Breast epithelium (tissue), 4 donors: ENCODE results near the gene DGKI. TPM values are rescaled to one million over a fixed set of nuclear protein-coding genes. Genes with fewer than 3 reads are reported as not detected.

Experiments used
- DNase-seq, 2 donors: peaks; one replicate each; pipeline ENCODE4 v3.0.0-alpha.2; 2019; ENCODE audit warnings: low spot score in 2 of 2
- H3K27ac ChIP-seq, 2 donors: fragments of 200-600 bp; sonication (generic) in 1 of 2; one replicate each; pipeline ENCODE4 v1.5.1; 2016 to 2019; ENCODE audit warnings: mild to moderate bottlenecking in 1 of 2
- H3K27me3 ChIP-seq, 2 donors: fragments of 200-600 bp; sonication (generic) in 1 of 2; one replicate each; pipeline versions ENCODE4 v1.5.1 to v1.6.0; 2017 to 2019; ENCODE audit warnings: control low read depth in 1 of 2, mild to moderate bottlenecking in 1 of 2
- H3K36me3 ChIP-seq: fragments of 200-600 bp; one replicate; pipeline ENCODE4 v1.5.1; 2019
- H3K4me1 ChIP-seq, 2 donors: fragments of 200-600 bp; sonication (generic); one replicate each; pipeline ENCODE4 v1.5.1; 2016 to 2019; ENCODE audit warnings: control low read depth in 1 of 2
- H3K4me3 ChIP-seq, 3 donors: fragments of 200-600 bp; sonication (generic); 1 replicate in 2 of 3; 2 replicates in 1 of 3; pipeline ENCODE4 v1.5.1; 2016 to 2019; ENCODE audit warnings: mild to moderate bottlenecking in 3 of 3, moderate library complexity in 2 of 3
- H3K9me3 ChIP-seq, 2 donors: fragments of 200-600 bp; sonication (generic) in 1 of 2; one replicate each; pipeline ENCODE4 v1.5.1; 2016 to 2019; ENCODE audit warnings: control low read depth in 1 of 2
- POLR2A ChIP-seq: fragments of 450-650 bp; IDR thresholded peaks from one replicate; pipeline ENCODE4 v1.6.1; 2016; ENCODE audit warnings: antibody characterized with exemption, mild to moderate bottlenecking, moderate library complexity
- POLR2AphosphoS5 ChIP-seq, 3 donors: sonication (generic); formaldehyde crosslinking; IDR thresholded peaks; one replicate each; pipeline ENCODE4 v1.6.1; 2017; ENCODE audit warnings: antibody characterized with exemption in 3 of 3
- intact Hi-C: fragments of 100-400 bp; cut with DNase I; formaldehyde crosslinking; loops from one replicate; pipeline ENCODE4 v1.15.1; 2023; ENCODE audit warnings: low total_unique reads
- total RNA-seq, 3 donors: library from RNA; depleted of rRNA; stranded (reverse); fragments of >200 nt; gene quantifications; one replicate each; pipeline ENCODE4 v1.1.0, GENCODE V29; 2016
- TF ChIP-seq, protein P1 (sequence below), 3 donors: fragments of 450-650 bp; IDR thresholded peaks; one replicate each; pipeline ENCODE4 v1.5.1; 2016 to 2017; ENCODE audit warnings: antibody characterized with exemption in 3 of 3, mild to moderate bottlenecking in 3 of 3, moderate library complexity in 3 of 3

DGKI gene
- total RNA-seq, 3 donors from 2014 or later = 2.7 to 4.1 (median 2.9) TPM

DNA sequence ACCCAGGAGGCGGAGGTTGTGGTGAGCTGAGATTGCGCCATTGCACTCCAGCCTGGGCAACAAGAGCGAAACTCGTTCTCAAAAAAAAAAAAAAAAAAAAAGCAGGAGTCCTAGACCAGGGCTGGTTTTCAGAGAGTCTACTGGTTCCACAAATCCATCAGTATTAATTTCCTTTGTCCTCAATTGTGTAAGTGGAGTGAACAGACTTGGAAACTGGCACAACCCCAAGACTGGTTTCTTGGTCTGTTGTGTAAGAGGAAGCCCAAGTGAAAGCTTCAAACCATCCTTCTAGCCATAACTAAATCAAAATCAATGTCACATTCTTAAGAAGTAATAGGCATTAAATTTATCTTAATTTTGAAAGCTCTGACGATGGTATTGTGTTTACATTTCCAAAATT is 213.6 kb downstream of the DGKI start:
- no peaks in the 10 kb centered on the region for H3K4me1 ChIP-seq
- no peaks in the 10 kb centered on the region for H3K27me3 ChIP-seq
- no peaks in the 10 kb centered on the region for H3K9me3 ChIP-seq
- H3K27ac ChIP-seq = no peak overlapping the region
- H3K4me3 ChIP-seq = no peak overlapping the region
- no peaks in the 10 kb centered on the region for H3K36me3 ChIP-seq
- no peak for TF ChIP-seq POLR2A
- TF ChIP-seq, protein P1, sequence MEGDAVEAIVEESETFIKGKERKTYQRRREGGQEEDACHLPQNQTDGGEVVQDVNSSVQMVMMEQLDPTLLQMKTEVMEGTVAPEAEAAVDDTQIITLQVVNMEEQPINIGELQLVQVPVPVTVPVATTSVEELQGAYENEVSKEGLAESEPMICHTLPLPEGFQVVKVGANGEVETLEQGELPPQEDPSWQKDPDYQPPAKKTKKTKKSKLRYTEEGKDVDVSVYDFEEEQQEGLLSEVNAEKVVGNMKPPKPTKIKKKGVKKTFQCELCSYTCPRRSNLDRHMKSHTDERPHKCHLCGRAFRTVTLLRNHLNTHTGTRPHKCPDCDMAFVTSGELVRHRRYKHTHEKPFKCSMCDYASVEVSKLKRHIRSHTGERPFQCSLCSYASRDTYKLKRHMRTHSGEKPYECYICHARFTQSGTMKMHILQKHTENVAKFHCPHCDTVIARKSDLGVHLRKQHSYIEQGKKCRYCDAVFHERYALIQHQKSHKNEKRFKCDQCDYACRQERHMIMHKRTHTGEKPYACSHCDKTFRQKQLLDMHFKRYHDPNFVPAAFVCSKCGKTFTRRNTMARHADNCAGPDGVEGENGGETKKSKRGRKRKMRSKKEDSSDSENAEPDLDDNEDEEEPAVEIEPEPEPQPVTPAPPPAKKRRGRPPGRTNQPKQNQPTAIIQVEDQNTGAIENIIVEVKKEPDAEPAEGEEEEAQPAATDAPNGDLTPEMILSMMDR (IDR thresholded peaks at IDR 0.05) = no peak
- no peak for TF ChIP-seq POLR2AphosphoS5 (IDR thresholded peaks at IDR 0.05)
- intact Hi-C loops = no loop called here
- DNase-seq = no peak

DNA sequence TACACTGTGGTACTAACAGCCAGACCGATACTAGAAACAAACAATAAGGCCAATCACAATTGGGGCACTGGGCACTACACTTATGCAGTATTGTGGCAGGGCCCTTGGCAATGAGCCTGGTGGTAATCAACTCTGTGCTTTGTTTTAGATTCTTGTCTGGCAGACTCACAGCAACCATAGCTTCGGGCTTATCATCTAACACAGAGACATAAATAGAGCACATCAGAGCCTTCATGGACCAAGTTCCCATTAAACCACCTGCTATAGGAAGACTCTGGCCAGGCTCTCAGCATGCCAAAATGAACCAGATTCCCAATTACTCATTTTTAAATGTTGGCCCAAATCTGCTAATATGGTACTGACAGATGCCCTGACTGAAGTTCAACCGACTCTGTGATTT is 218.6 kb downstream of the DGKI start:
- TF ChIP-seq POLR2A (no peak), POLR2AphosphoS5 (IDR thresholded peaks at IDR 0.05) (no peak)
- TF ChIP-seq, protein P1 (IDR thresholded peaks at IDR 0.05) = no peak
- Histone ChIP-seq H3K27me3 (no peaks in the 10 kb centered on the region), H3K9me3 (no peaks in the 10 kb centered on the region), H3K27ac (no peak overlapping the region), H3K4me1 (no peaks in the 10 kb centered on the region), H3K36me3 (no peaks in the 10 kb centered on the region), H3K4me3 (no peak overlapping the region)
- intact Hi-C loops = no loop called here
- DNase-seq = no peak

DNA sequence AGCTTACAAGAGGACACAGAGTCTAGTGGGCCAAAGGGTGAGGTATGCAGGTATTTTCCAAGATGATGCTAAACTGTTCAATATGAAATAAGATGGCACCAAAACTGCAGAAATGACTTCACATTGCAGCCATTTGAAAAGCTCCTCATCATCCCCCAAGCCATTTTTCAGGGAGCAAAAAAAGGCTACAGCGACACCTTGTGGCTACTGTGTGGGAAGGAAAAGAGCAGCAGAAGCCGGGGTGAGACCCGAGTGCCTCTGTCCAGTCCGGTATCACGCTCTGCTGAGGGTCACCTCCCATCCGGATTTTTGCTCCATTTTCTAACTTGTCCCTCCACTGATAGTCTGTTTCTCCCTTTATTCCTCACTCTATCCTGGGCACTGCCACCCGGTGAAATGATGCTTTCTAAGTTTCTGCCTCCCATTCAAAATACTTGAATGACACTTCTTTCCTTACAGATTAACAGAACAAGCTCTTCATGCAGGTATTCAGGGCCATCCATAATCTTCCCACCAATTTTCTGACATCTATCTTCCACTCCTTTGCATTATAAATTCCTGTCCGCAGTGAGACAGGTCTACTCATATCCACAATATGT is 220.2 kb downstream of the DGKI start:
- Histone ChIP-seq H3K4me3 (no peak overlapping the region), H3K4me1 (no peaks in the 10 kb centered on the region), H3K27me3 (no peaks in the 10 kb centered on the region), H3K9me3 (no peaks in the 10 kb centered on the region), H3K36me3 (no peaks in the 10 kb centered on the region), H3K27ac (no peak overlapping the region)
- intact Hi-C loops = loop anchor here (2.0 kb wide), 1 partner anchor 14 kb away; no protein-coding TSS in a partner anchor
- DNase-seq = no peak
- TF ChIP-seq, protein P1 (IDR thresholded peaks at IDR 0.05) = peak in 2 of 3 donors; percentile 26 to 27
- no peak for TF ChIP-seq POLR2A

DNA sequence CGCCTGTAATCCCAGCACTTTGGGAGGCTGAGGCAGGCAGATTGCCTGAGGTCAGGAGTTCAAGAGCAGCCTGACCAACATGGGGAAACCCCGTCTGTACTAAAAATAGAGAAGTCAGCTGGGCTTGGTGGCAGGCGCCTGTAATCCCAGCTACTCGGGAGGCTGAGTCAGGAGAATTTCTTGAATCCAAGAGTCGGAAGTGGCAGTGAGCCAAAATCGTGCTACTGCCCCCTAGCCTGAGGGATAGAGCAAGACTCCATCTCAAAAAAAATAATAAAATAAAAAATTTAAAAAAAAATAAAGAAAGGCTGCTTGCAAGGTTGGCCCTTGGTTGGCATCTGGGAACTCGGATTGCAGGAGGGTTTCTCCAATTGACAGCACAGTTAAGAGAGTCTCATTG is 221.6 kb downstream of the DGKI start:
- Histone ChIP-seq H3K4me3 (no peak overlapping the region), H3K36me3 (no peaks in the 10 kb centered on the region), H3K4me1 (no peaks in the 10 kb centered on the region), H3K27ac (no peak overlapping the region), H3K27me3 (no peaks in the 10 kb centered on the region), H3K9me3 (no peaks in the 10 kb centered on the region)
- no peak for DNase-seq
- TF ChIP-seq, protein P1 (IDR thresholded peaks at IDR 0.05) = no peak
- TF ChIP-seq POLR2AphosphoS5 (IDR thresholded peaks at IDR 0.05) (no peak), POLR2A (no peak)
- intact Hi-C loops = no loop called here

DNA sequence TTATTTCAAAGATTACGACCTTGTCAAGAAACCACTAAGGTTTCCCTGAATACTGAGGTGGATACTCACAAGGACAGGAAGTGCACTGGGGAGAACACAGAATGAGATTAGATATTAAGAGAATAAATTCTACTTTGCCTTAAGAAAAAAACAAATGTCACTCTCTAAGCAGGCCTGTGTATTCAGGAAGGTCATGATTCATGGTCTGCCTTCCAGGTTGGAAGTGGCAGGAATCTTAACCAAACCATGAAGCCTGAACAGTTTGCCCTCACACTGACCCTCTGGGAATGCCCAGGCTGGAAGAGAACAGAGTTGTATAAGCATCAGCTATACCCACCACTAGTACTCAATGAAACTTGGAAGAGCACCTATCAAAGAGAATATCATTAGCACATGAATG is 227.6 kb downstream of the DGKI start:
- Histone ChIP-seq H3K4me1 (no peaks in the 10 kb centered on the region), H3K36me3 (no peaks in the 10 kb centered on the region), H3K27me3 (no peaks in the 10 kb centered on the region), H3K4me3 (no peak overlapping the region), H3K9me3 (no peaks in the 10 kb centered on the region), H3K27ac (no peak overlapping the region)
- DNase-seq = no peak
- TF ChIP-seq POLR2AphosphoS5 (IDR thresholded peaks at IDR 0.05) (no peak), POLR2A (no peak)
- TF ChIP-seq, protein P1 (IDR thresholded peaks at IDR 0.05) = no peak
- intact Hi-C loops = no loop called here
